Astrocyte of the cerebellum (primary cell): Measurements from ENCODE around the gene OTOA.
A peak's percentile ranks its signal among the peaks of the same experiment; 100 is the strongest.
"Not testable (repeated sequence)": the region's sequence is repeated elsewhere in the genome, so short reads cannot be mapped to it uniquely, and the experiment has no call there.

ENCODE experiments used
- DNase-seq: peaks from one replicate; pipeline ENCODE4 v3.0.0-alpha.2; 2011; ENCODE audit warnings: low read depth
- H3K4me3 ChIP-seq: 2 replicates; pipeline ENCODE4 v1.5.1; 2011; ENCODE audit warnings: mild to moderate bottlenecking, low read depth, low read length, moderate library complexity
- CTCF ChIP-seq: IDR thresholded peaks from 2 replicates; pipeline ENCODE4 v1.5.1; 2012; ENCODE audit warnings: low read length, low read depth, moderate library complexity, mild to moderate bottlenecking; ENCODE audit errors: missing control alignments
- in situ Hi-C: cut with HindIII; loops from 2 replicates; pipeline ENCODE4 v1.10.0; 2017; ENCODE audit warnings: low sequenced_read_pairs

Gene OTOA

GRCh38 chr16:21683184-21683583 lies 19.4 kb downstream of the OTOA start:
- no peak for TF ChIP-seq CTCF
- no peak for DNase-seq
- in situ Hi-C loops, result no loop called here
- no peak overlapping the region for H3K4me3 ChIP-seq

- in situ Hi-C loops, result no loop called here
- DNase-seq, result no peak
- peak; percentile 22 for TF ChIP-seq CTCF
- H3K4me3 ChIP-seq, result no peak overlapping the region
Measured at GRCh38 chr16:21684199-21684598, 20.4 kb downstream of the OTOA start.

- H3K4me3 ChIP-seq, result no peak overlapping the region
- TF ChIP-seq CTCF, result no peak
- in situ Hi-C loops, result no loop called here
- no peak for DNase-seq
Measured at GRCh38 chr16:21685034-21685455, 21.3 kb downstream of the OTOA start.

- in situ Hi-C loops, result no loop called here
- no peak for DNase-seq
- TF ChIP-seq CTCF, result no peak
- H3K4me3 ChIP-seq, result no peak overlapping the region
Measured at GRCh38 chr16:21689107-21689506, 25.3 kb downstream of the OTOA start.

GRCh38 chr16:21690967-21691366 lies 27.2 kb downstream of the OTOA start:
- in situ Hi-C loops, H3K4me3 ChIP-seq, DNase-seq: not testable (repeated sequence)

- DNase-seq, result no peak
- no peak for TF ChIP-seq CTCF
- H3K4me3 ChIP-seq, result no peak overlapping the region
- in situ Hi-C loops, result no loop called here
Measured at GRCh38 chr16:21694609-21695008, 30.8 kb downstream of the OTOA start.

- no peak overlapping the region for H3K4me3 ChIP-seq
- in situ Hi-C loops, result no loop called here
- TF ChIP-seq CTCF, result no peak
- no peak for DNase-seq
Measured at GRCh38 chr16:21697032-21697431, 33.3 kb downstream of the OTOA start.
